HUES48 (cell line): ENCODE data around the gene ENDOV.

Experiments used
- H3K27ac ChIP-seq: one replicate; pipeline ENCODE4 v1.7.0; 2013; ENCODE audit warnings: low read depth, low read length, inconsistent platforms
- H3K27me3 ChIP-seq: 2 replicates; pipeline ENCODE4 v1.6.1; 2013; ENCODE audit warnings: mild to moderate bottlenecking, low read length; ENCODE audit not compliant: control insufficient read depth, insufficient read depth
- H3K36me3 ChIP-seq: 2 replicates; pipeline ENCODE4 v1.6.1; 2013; ENCODE audit warnings: low read length; ENCODE audit not compliant: control insufficient read depth, insufficient read depth
- H3K4me1 ChIP-seq: 2 replicates; pipeline ENCODE4 v1.6.1; 2013; ENCODE audit warnings: mild to moderate bottlenecking, low read length; ENCODE audit not compliant: control insufficient read depth, insufficient read depth
- H3K4me3 ChIP-seq: 2 replicates; pipeline ENCODE4 v1.5.1; 2013; ENCODE audit warnings: mild to moderate bottlenecking, low read depth, low read length
- H3K9ac ChIP-seq: 2 replicates; pipeline ENCODE4 v1.6.1; 2013; ENCODE audit warnings: mild to moderate bottlenecking, low read depth, low read length, moderate library complexity
- H3K9me3 ChIP-seq: 2 replicates; pipeline ENCODE4 v1.6.1; 2013; ENCODE audit warnings: low read length; ENCODE audit not compliant: control insufficient read depth, insufficient read depth

Gene ENDOV

GRCh38 chr17:80445007-80445725 lies 30.2 kb downstream of the ENDOV start:
- Histone ChIP-seq H3K36me3 (no peaks in the 10 kb centered on the region), H3K4me3 (no peak overlapping the region), H3K9me3 (no peaks in the 10 kb centered on the region), H3K27ac (no peak overlapping the region), H3K27me3 (peaks cover 18% of the 10 kb centered on the region), H3K9ac (no peak overlapping the region), H3K4me1 (peaks cover 3% of the 10 kb centered on the region; the same call in 1 of the 2 replicates)

DNA sequence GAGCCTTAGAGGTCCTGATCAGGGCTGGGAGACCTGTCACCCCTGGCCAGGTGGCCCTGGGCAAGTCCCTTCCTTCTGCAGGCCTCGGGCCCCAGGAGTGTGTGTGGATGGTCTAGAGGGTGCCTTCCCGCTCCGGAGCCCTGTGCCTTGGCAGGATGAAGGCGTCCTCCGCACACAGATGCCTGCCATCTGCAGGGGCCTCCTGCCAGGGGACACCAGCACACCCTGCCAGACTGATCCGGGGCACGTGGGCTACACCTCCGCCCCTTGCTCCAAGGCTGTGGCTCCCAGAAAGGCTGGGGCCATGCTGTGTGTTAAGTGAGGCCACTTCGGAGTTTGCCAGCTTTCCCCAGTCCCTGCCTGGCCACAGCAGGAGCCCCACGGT lies 30.8 kb downstream of the ENDOV start:
- H3K9ac ChIP-seq, result no peak overlapping the region

GRCh38 chr17:80446645-80447405 lies 31.9 kb downstream of the ENDOV start:
- Histone ChIP-seq H3K9ac (no peak overlapping the region), H3K27me3 (peaks cover 16% of the 10 kb centered on the region), H3K36me3 (no peaks in the 10 kb centered on the region), H3K4me3 (no peak overlapping the region), H3K9me3 (no peaks in the 10 kb centered on the region), H3K4me1 (0 out of 2 replicates have a peak, but pooled peaks cover 3% of the 10 kb centered on the region), H3K27ac (no peak overlapping the region)

More for the DNA sequence above, 30.8 kb downstream of the ENDOV start:
- Histone ChIP-seq H3K36me3 (no peaks in the 10 kb centered on the region), H3K4me3 (no peak overlapping the region), H3K27ac (no peak overlapping the region), H3K27me3 (peaks cover 18% of the 10 kb centered on the region), H3K4me1 (peaks cover 3% of the 10 kb centered on the region; the same call in 1 of the 2 replicates), H3K9me3 (no peaks in the 10 kb centered on the region)

DNA sequence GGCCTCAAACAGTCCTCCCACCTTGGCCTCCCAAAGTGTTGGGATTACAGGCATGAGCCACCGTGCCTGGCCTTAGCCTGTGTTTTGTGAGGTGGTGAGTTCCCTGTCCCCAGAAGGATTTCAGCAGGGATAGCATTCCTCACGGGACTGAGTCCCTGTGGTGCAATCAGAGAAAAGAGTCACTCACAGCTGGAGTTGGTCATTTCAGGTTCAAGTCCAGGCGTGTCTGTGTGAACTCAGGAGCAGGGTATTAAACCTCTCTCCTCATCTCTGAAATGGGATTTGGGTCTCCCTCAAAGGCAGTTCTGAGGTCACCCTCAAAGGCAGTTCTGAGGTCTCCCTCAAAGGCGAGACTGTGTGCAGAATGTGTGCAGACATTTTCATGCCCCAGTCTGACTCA lies 32.8 kb downstream of the ENDOV start:
- Histone ChIP-seq H3K9ac (no peak overlapping the region), H3K4me1 (0 out of 2 replicates have a peak, but pooled peaks cover 3% of the 10 kb centered on the region), H3K9me3 (no peaks in the 10 kb centered on the region), H3K4me3 (no peak overlapping the region), H3K27me3 (peaks cover 12% of the 10 kb centered on the region), H3K27ac (no peak overlapping the region), H3K36me3 (no peaks in the 10 kb centered on the region)

- H3K27me3 ChIP-seq, result no peaks in the 10 kb centered on the region
- no peak overlapping the region for H3K9ac ChIP-seq
- no peaks in the 10 kb centered on the region for H3K9me3 ChIP-seq
- no peak overlapping the region for H3K4me3 ChIP-seq
- peaks cover 3% of the 10 kb centered on the region; the same call in 1 of the 2 replicates for H3K4me1 ChIP-seq
- no peak overlapping the region for H3K27ac ChIP-seq
- H3K36me3 ChIP-seq, result no peaks in the 10 kb centered on the region
These were observed 34.4 kb downstream of the ENDOV start for GRCh38 chr17:80449194-80449929.

DNA sequence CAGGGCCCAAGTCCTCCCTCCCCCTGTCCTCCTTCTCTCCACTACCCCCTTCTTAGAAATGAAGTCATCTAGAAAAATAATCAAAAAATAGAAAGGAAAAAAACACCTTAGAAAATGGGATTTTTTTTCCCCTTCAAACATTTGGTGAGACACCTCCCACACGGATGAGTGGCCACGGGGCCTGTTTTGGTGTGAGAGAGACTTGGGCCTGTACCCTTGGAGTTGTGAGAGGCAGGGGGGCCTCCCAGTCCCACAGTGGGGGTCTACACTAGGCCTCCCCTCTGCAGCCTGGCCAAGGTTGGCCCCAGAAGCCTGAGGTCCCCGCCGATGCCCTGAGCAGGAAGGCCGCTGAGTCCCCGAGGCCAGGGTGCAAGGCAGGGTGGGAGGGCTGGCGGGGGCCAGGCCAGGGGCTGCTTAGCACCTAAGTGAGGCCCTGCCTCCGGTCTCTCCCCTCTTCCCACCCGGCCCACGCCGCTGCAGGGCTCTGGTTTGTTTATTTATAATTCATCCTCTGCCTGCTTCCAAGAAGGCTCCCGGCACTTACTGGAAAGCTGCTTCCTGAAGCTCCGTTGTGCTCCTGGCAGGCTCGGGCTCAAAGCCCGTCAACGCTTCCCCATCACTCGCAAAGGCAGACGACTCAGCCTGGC lies 35.1 kb downstream of the ENDOV start:
- Histone ChIP-seq H3K36me3 (no peaks in the 10 kb centered on the region), H3K27me3 (no peaks in the 10 kb centered on the region), H3K9me3 (no peaks in the 10 kb centered on the region), H3K4me1 (peaks cover 3% of the 10 kb centered on the region; the same call in 1 of the 2 replicates), H3K4me3 (no peak overlapping the region), H3K9ac (no peak overlapping the region), H3K27ac (no peak overlapping the region)

DNA sequence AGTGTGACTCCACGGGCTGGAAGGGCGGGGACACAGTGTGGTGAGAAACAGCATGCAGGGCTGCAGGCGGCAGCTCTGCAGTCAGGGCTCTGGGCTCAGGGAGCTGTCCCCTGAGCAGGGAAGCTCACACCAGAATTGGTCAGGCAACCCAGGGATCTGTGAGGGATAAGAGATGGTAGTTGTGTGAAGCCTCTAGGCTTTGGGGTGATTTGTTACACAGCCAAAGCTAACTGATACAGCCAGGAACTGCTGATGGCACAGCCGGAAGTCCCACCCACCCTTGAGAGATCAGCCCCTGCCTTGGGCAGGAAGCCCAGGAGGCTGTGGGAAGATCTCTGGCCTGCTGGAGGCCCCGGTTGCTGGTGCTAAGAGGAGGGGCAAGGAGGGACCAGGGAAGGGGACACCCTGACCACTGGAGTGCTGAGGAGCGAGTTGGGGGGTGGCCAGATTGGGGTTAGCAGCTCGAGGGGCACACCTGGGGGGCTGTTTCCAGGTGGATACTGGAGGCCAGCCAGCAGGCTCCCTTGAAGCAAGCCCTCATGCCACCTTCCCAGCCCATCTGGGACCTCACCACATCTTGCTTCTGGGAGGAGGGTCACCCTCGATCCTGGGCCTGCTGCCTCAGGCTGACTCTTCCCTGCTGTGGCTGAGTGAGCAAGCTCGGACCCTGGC lies 36.3 kb downstream of the ENDOV start:
- peaks cover 2% of the 10 kb centered on the region; the same call in 1 of the 2 replicates for H3K27me3 ChIP-seq
- H3K4me3 ChIP-seq, result no peak overlapping the region
- no peak overlapping the region for H3K27ac ChIP-seq
- H3K9me3 ChIP-seq, result no peaks in the 10 kb centered on the region
- peaks cover 7% of the 10 kb centered on the region for H3K4me1 ChIP-seq
- no peaks in the 10 kb centered on the region for H3K36me3 ChIP-seq
- H3K9ac ChIP-seq, result no peak overlapping the region

- Histone ChIP-seq H3K4me3 (no peak overlapping the region), H3K9me3 (no peaks in the 10 kb centered on the region), H3K27ac (no peak overlapping the region), H3K9ac (no peak overlapping the region), H3K36me3 (no peaks in the 10 kb centered on the region), H3K4me1 (peaks cover 7% of the 10 kb centered on the region), H3K27me3 (peaks cover 11% of the 10 kb centered on the region)
These were observed 37.4 kb downstream of the ENDOV start for GRCh38 chr17:80452173-80452915.

DNA sequence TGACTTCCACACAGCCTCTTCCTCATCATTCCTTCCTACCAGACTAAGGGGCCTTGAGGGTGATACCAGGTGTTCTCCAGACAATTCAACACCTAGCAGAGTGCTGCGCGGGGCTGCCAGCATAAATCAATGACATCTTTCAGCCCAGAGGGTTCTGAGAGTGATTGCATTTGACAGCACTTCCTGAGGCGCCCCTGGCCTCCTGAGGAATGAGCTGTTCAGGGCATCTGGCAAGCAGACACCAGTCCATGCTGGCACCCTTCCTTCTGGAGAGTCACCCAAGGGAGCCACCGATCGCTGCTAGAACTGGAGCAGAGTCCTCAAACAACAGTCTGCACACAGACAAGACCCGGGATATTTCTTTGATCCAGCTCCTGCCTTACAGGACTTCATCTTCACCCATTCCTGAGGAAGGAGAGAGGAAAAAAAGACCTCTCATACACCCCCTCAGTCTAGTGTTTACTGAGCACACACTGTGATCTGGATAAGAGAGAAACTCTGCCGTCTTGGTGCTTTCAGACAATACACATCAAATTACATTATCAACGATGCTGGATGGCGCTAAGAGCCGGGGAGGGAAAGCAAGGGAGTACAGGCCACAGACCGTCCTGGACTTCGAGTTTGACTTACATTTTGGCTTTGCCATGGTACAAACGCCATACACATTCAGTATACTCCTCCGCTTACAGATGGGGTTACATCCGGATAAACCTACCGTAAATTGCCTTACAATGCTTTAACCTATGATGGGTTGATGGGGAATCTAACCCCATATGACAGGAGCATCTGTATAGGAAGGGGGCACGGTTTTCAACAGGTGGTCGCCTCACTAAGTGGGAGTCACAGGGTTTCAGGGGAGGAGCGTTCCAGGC lies 38.4 kb downstream of the ENDOV start:
- Histone ChIP-seq H3K9me3 (no peaks in the 10 kb centered on the region), H3K4me3 (peak overlapping the region; percentile 83), H3K27ac (no peak overlapping the region), H3K36me3 (no peaks in the 10 kb centered on the region), H3K27me3 (peaks cover 16% of the 10 kb centered on the region), H3K9ac (peak overlapping the region; percentile 88; the same call in 1 of the 2 replicates), H3K4me1 (peaks cover 7% of the 10 kb centered on the region)
